Measurements from ENCODE around the gene TOPORS. TPM values are rescaled to one million over a fixed set of nuclear protein-coding genes. Genes with fewer than 3 reads are reported as not detected.
A peak's percentile ranks its signal among the peaks of the same experiment; 100 is the strongest.
"Not testable (repeated sequence)": the region's sequence is repeated elsewhere in the genome, so short reads cannot be mapped to it uniquely, and the experiment has no call there.

Gene TOPORS
- 10 to 100 TPM; 14.3 to 15.2 TPM for total RNA-seq

DNA sequence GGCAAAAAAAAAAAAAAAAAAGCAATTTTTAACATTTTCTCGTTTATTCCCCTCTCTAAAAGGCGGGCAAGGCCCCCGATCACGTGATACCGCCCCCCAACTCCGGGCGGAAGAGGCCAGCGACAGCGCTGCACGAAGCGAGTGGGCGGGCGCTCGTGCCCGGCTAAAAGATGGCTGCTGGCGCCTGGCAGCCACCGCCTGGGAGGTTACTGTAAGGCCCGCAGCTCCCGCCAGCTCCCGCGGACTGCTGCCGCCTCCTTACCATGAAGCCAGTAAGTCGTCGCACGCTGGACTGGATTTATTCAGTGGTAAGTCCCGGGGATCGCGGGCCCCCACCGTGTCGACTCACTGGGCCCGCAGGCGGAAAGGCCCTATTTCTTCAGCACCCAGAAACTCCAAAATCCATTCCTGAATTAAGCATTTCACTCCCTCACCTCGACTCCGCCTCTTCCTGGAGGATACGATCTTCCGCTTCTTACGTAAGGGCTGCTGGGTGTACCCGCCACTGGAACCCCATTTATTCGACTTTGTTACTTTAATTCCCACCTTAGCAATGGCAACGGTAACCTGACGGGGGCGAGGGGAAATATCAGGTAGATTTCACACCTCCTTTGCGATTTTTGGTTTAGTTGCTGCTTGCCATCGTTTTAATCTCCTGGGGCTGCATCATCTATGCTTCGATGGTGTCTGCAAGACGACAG, at the start of gene TOPORS, which contains the start of gene SMIM27:
TOPORS (minus strand) TSS at position 415 of the 701 bp plus-strand sequence; CDS start at position 265, 150 bp downstream.
SMIM27 (plus strand) TSS at position 156 of the 701 bp plus-strand sequence; CDS start at position 264, 108 bp downstream.
- H3K27ac Mint-ChIP-seq = peak within 1 kb of the TSS; percentile 99
- intact Hi-C loops (cut with micrococcal nuclease) = loop anchor here (1.0 to 10.0 kb wide), 9 partner anchors 9 to 902 kb away; partner anchors contain the start of genes ACO1, APTX, BAG1 and NFX1
- peaks cover 43% of the 10 kb centered on the region for H3K4me1 Mint-ChIP-seq (ENCODE audit: low read depth)
- CTCF ChIA-PET = interaction anchor here (0.6 to 3.1 kb wide), 5 partner anchors 9 to 580 kb away, joined by 3 to 12 read pairs (median 10); partner anchors contain the start of genes NDUFB6 and RIGI
- peak; percentile 91 for DNase-seq
- H3K9me3 Mint-ChIP-seq = no peaks in the 10 kb centered on the region
- H3K4me3 Mint-ChIP-seq = peak within 1 kb of the TSS; percentile 95
- H3K27me3 Mint-ChIP-seq (ENCODE audit: low read depth) = no peaks in the 10 kb centered on the region
- H3K36me3 Mint-ChIP-seq (ENCODE audit: low read depth) = peaks cover 36% of the 10 kb centered on the region

DNA sequence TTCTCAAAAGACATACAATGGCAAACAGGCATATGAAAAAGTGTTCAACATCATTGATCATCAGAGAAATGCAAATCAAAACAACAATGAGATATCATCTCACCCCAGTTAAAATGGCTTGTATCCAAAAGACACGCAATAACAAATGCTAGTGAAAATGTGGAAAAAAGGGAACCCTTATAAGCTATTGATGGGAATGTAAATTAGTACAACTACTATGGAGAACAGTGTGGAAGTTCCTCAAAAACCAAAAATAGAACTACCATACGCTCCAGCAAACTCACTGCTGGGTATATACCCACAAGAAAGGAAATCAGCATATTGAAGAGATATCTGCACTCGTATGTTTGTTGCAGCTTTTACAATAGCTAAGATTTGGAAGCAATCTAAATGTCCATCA, 46.6 kb upstream of the TOPORS start:
- H3K4me1 Mint-ChIP-seq (ENCODE audit: low read depth); H3K27ac Mint-ChIP-seq; intact Hi-C loops (cut with micrococcal nuclease); H3K9me3 Mint-ChIP-seq; H3K4me3 Mint-ChIP-seq; DNase-seq; H3K27me3 Mint-ChIP-seq (ENCODE audit: low read depth); H3K36me3 Mint-ChIP-seq (ENCODE audit: low read depth): not testable (repeated sequence)
- CTCF ChIA-PET = interaction anchor here (0.7 kb wide), 1 partner anchor 27 kb away, joined by 4 read pairs; no protein-coding TSS in a partner anchor

DNA sequence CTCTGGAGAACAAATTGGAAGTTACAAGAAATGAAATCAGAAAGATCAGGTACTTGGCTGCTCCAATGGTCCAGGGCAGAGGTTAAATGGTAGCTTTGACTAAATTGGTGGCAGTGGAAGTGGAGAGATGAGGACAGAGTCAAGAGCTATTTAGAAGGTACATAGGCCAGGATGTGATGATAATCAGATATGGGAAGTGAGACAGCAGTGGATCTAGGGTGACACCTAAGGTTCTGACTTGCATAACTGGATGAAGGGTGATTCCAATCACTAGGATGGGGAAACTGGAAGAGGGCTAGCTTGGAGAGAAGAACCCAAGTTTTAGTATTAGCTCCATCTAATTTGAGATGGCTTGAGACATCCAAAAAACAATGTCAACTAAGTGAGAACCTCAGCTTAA, 44.5 kb upstream of the TOPORS start:
- CTCF ChIA-PET = interaction anchor here (0.6 kb wide), 1 partner anchor 218 kb away, joined by 3 read pairs; no protein-coding TSS in a partner anchor
- no peaks in the 10 kb centered on the region for H3K4me1 Mint-ChIP-seq (ENCODE audit: low read depth)

DNA sequence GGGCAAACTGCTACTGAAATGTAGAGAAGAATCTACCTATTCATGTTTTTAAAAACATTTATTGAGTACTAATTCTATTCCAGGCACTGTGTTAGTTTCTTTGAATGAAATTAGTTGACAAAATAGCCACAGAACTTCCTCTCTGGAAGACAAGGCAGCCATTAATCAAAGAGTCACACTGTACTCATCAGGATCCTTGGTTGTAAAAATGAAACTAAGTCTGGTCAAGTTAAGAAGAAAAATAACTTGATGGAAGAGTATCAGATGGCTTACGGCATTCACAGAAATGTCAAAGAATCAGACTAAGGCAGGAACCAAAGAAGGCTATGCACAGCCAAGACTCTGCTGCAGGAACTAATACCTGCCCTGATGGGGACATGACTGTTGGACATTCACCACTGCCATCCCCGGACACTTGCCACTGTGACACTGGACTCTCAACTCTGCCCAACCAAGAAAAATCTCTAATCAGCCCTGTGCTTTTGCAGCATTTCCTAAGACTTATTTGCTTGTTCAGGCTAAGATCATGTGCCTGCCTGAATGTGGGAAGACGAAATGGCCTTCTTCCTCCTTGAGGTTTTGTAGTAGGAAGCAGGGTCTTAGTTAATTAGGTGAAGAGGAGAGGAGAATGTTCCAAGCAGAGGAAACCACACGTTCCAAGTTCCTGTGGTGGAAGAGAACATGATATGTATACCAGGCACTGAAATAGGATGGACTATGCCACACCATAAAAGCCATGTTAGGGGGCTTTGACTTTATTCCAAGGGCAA, 43.9 kb upstream of the TOPORS start:
- Mint-ChIP-seq H3K9me3 (no peaks in the 10 kb centered on the region), H3K27ac (no peak overlapping the region), H3K36me3 (ENCODE audit: low read depth) (no peaks in the 10 kb centered on the region), H3K4me1 (ENCODE audit: low read depth) (no peaks in the 10 kb centered on the region), H3K27me3 (ENCODE audit: low read depth) (peaks cover 7% of the 10 kb centered on the region), H3K4me3 (no peak overlapping the region)
- CTCF ChIA-PET = no interaction called here
- no peak for DNase-seq
- intact Hi-C loops (cut with micrococcal nuclease) = no loop called here

More for the DNA sequence above, 44.5 kb upstream of the TOPORS start:
- Mint-ChIP-seq H3K27ac (no peak overlapping the region), H3K36me3 (ENCODE audit: low read depth) (no peaks in the 10 kb centered on the region), H3K9me3 (no peaks in the 10 kb centered on the region), H3K4me3 (no peak overlapping the region), H3K27me3 (ENCODE audit: low read depth) (peaks cover 5% of the 10 kb centered on the region)
- no peak for DNase-seq
- intact Hi-C loops (cut with micrococcal nuclease) = no loop called here

DNA sequence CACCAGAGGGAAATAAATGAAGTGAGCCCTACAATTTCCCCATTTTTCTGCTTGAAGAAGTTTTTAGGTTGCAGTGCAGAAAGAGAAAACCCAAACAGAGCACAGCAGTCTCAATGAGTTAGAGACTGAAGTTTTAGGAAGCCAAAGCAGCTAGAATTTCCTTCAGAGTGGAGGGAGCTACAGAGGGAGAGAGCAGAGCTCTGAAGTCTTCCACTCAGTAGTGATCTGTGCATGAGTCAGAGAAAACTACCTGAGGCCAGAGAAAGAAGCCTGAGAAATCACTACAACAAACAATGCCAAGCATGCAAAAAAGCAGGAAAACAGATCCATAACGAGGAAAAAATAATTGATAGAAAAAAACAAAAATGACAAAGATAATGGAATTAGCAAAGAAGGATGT, 38.5 kb upstream of the TOPORS start:
- Mint-ChIP-seq H3K4me3 (no peak overlapping the region), H3K4me1 (ENCODE audit: low read depth) (no peaks in the 10 kb centered on the region), H3K27me3 (ENCODE audit: low read depth) (peaks cover 12% of the 10 kb centered on the region), H3K36me3 (ENCODE audit: low read depth) (no peaks in the 10 kb centered on the region), H3K9me3 (no peaks in the 10 kb centered on the region), H3K27ac (no peak overlapping the region)
- CTCF ChIA-PET = interaction anchor here (0.9 to 4.5 kb wide), 3 partner anchors 9 to 377 kb away, joined by 3 to 24 read pairs (median 4); no protein-coding TSS in a partner anchor
- no peak for DNase-seq
- intact Hi-C loops (cut with micrococcal nuclease) = no loop called here

DNA sequence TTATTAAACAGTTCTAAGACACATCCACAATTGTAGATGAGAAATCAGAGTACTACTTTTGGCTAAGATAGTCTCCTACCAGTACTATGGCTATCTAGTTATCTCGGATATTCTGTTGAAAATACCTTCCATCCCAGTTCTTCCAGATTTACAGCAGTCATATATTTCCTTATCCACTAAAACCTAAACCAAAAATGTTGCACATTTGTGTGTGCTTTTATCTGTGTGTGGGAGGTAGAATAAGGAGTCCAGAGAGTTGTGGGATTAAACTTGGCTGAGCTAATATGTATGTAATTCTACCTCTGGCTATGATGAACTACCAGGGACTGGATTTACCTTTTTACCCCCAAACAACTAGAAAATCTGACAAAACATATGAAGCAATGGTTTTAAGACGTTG, 38.1 kb upstream of the TOPORS start:
- Mint-ChIP-seq H3K27me3 (ENCODE audit: low read depth) (peaks cover 14% of the 10 kb centered on the region), H3K4me1 (ENCODE audit: low read depth) (no peaks in the 10 kb centered on the region), H3K4me3 (no peak overlapping the region), H3K27ac (no peak overlapping the region), H3K36me3 (ENCODE audit: low read depth) (no peaks in the 10 kb centered on the region), H3K9me3 (no peaks in the 10 kb centered on the region)
- intact Hi-C loops (cut with micrococcal nuclease) = no loop called here
- CTCF ChIA-PET = interaction anchor here (0.6 to 4.5 kb wide), 5 partner anchors 11 to 377 kb away, joined by 3 to 24 read pairs (median 4); no protein-coding TSS in a partner anchor
- DNase-seq = no peak

DNA sequence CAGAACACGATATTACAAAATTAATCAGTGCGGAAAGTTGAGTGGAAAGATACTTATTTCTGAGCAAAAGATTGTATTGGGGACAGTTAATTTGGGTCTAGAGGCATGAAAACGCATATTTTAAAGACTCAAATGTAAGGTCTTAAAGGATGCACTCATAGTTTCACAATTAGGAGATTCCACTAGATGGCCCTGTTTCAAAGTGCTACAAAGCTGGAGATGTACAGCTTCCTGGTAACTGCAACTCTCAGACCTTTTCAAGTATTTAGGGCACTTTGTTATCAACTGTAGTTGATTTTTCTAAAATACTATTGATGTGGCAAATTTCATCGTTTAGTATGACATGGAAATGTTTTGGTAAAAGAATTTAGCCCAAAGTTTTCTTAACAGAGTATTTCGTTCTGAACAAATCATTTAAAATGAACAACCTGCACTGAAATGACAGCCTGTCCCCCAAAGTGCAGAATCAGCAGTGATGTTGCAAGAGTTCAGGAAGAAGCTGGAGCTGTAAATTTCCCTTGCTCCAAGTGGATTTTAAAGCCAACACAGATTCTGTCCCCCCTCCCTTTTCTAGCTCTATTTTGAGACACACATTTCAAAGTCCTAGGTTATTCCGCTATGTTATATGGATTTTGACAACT, 36.8 kb upstream of the TOPORS start:
- CTCF ChIA-PET = interaction anchor here (0.7 to 5.5 kb wide), 10 partner anchors 7 to 1146 kb away, joined by 3 to 34 read pairs (median 3); partner anchors contain the start of gene NDUFB6
- intact Hi-C loops (cut with micrococcal nuclease) = loop anchor here (1.0 kb wide), 2 partner anchors 379 to 636 kb away; no protein-coding TSS in a partner anchor
- Mint-ChIP-seq H3K27ac (no peak overlapping the region), H3K4me3 (no peak overlapping the region), H3K36me3 (ENCODE audit: low read depth) (no peaks in the 10 kb centered on the region), H3K9me3 (no peaks in the 10 kb centered on the region), H3K4me1 (ENCODE audit: low read depth) (no peaks in the 10 kb centered on the region), H3K27me3 (ENCODE audit: low read depth) (peaks cover 16% of the 10 kb centered on the region)
- DNase-seq = no peak

DNA sequence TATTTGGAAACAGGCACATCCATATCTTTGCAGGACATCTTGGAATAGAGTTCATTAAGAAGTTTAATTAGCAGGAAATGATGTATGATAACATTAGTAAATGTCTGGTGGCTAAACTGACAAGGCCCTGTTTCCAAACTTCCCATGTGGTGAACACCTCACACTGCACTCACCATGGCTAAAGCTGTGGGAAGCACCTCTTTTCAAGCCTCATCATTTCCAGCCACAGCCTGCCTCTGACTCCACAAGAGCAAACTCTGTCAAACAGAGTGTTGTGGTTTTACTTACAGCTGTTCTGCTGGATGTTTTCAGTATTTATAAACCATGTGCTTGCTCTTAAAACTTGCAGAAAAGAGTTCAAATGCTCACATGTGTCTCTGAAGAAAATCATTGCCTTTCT, 35.5 kb upstream of the TOPORS start:
- H3K4me1 Mint-ChIP-seq (ENCODE audit: low read depth) = no peaks in the 10 kb centered on the region
- DNase-seq = no peak
- CTCF ChIA-PET = interaction anchor here (0.6 to 5.5 kb wide), 4 partner anchors 8 to 381 kb away, joined by 7 to 34 read pairs (median 14); no protein-coding TSS in a partner anchor

DNA sequence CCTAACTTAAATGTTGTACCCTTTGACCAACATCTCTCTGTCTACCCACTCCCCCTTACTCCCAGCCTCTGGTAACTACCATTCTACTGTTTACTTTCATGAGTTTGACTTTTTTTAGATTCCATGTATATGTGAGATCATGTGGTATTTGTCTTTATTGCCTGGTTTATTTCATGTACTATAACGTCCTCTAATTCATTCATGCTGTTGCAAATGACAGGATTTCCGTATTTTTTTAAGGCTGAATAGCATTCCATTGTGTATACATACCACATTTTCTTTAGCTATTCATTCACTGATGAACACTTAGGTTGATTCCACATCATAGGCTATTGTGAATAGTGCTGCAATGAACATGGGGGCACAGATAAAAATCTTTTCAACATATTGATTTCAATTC, 32.4 kb upstream of the TOPORS start:
- Mint-ChIP-seq H3K4me1 (ENCODE audit: low read depth) (no peaks in the 10 kb centered on the region), H3K4me3 (no peak overlapping the region), H3K36me3 (ENCODE audit: low read depth) (no peaks in the 10 kb centered on the region), H3K27ac (no peak overlapping the region), H3K9me3 (no peaks in the 10 kb centered on the region), H3K27me3 (ENCODE audit: low read depth) (peaks cover 13% of the 10 kb centered on the region)
- intact Hi-C loops (cut with micrococcal nuclease) = no loop called here
- no peak for DNase-seq
- CTCF ChIA-PET = interaction anchor here (5.5 kb wide), 1 partner anchor 206 kb away, joined by 34 read pairs; no protein-coding TSS in a partner anchor

More for the DNA sequence above, 35.5 kb upstream of the TOPORS start:
- peaks cover 16% of the 10 kb centered on the region for H3K27me3 Mint-ChIP-seq (ENCODE audit: low read depth)
- no peaks in the 10 kb centered on the region for H3K36me3 Mint-ChIP-seq (ENCODE audit: low read depth)
- H3K4me3 Mint-ChIP-seq = no peak overlapping the region
- no peak overlapping the region for H3K27ac Mint-ChIP-seq
- intact Hi-C loops (cut with micrococcal nuclease) = no loop called here
- no peaks in the 10 kb centered on the region for H3K9me3 Mint-ChIP-seq

DNA sequence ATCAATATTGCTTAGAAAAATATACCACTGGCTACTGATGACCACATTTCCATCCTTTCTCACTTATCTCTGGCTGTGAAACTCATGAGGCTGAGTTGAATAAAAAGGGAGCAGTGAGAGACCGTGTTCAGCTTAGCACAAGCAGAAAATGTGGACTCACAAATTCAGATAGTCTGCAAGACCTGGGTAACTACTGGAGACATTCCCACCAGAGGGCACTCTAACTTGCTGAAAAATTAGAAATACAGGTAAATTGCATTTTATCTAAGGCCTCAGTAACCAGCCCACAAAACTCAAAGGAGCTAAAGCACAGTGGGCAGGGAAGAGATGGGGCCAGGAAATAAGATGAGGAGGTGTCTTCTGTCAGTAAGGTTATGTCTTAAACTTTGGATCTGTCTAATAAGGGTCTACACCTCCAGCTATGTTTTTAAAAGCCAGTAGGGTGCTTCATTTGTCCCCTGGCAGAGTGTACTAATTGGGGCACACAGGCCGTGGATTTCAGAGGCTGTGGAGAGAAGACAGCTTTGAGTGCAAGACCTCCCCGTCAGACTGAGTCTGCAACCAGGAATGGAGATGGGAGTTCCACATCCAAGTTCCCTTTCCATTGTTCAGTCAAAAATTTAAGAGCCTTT, 29.2 kb upstream of the TOPORS start:
- DNase-seq = peak; percentile 54
- H3K4me1 Mint-ChIP-seq (ENCODE audit: low read depth) = no peaks in the 10 kb centered on the region
- H3K4me3 Mint-ChIP-seq = no peak overlapping the region
- CTCF ChIA-PET = interaction anchor here (0.6 to 8.8 kb wide), 15 partner anchors 8 to 400 kb away, joined by 3 to 322 read pairs (median 4); partner anchors contain the start of genes ACO1 and NDUFB6
- no peak overlapping the region for H3K27ac Mint-ChIP-seq
- intact Hi-C loops (cut with micrococcal nuclease) = loop anchor here (1.0 kb wide), 1 partner anchor 387 kb away; no protein-coding TSS in a partner anchor
- H3K36me3 Mint-ChIP-seq (ENCODE audit: low read depth) = no peaks in the 10 kb centered on the region
- H3K27me3 Mint-ChIP-seq (ENCODE audit: low read depth) = peaks cover 19% of the 10 kb centered on the region
- H3K9me3 Mint-ChIP-seq = no peaks in the 10 kb centered on the region

DNA sequence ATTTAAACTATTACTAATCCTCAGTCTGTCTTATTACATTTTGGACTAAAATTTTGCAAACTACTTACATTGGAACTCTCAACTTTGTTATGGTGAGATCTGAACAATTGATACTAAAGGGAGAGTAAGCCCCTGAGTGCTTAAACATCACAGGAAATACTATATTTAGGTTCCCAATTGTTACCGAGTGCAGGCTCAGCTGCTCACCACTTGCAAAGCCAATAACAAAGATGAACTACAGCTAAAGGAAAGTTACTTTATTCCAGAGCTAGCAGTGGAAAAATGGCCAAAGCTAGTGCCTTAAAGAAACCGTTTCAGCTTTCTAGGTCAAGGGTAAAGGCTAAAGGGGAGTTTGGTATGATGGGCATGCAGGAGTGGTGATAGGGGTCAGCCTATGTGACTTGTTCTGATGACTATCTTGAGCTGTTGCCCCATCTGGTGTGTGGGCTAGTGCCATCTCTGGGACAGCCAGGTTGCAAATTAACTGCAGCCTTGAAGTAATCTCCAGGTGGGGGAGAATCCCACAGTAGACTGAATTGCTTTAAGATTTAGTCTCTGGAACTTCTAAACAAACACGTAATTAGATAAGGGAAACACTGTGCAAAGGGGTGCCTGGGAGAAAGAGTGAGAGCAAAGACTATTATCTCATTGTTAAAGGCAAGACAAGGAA, 28.4 kb upstream of the TOPORS start:
- H3K4me3 Mint-ChIP-seq = no peak overlapping the region
- H3K9me3 Mint-ChIP-seq = no peaks in the 10 kb centered on the region
- intact Hi-C loops (cut with micrococcal nuclease) = loop anchor here (1.0 kb wide), 1 partner anchor 388 kb away; no protein-coding TSS in a partner anchor
- no peak for DNase-seq
- no peaks in the 10 kb centered on the region for H3K4me1 Mint-ChIP-seq (ENCODE audit: low read depth)
- H3K27ac Mint-ChIP-seq = no peak overlapping the region
- no peaks in the 10 kb centered on the region for H3K36me3 Mint-ChIP-seq (ENCODE audit: low read depth)
- peaks cover 15% of the 10 kb centered on the region for H3K27me3 Mint-ChIP-seq (ENCODE audit: low read depth)
- CTCF ChIA-PET = interaction anchor here (0.6 to 8.8 kb wide), 19 partner anchors 8 to 419 kb away, joined by 3 to 322 read pairs (median 5); partner anchors contain the start of genes ACO1, NDUFB6 and RIGI
